GM10248 (cell line): Measurements from ENCODE around the gene SPRYD3.

ENCODE experiments used
- CTCF ChIA-PET: fragments of 300-600 bp; sonication (Branson Sonifier 250); formaldehyde crosslinking; extraction: SDS; loops from one replicate; lab custom pipeline; 2021; ENCODE audit warnings: antibody characterized with exemption; lab: Yijun Ruan, JAX
- POLR2A ChIA-PET: fragments of 350-650 bp; sonication (Branson Sonifier 250); formaldehyde crosslinking; extraction: SDS; loops from one replicate; lab custom pipeline; 2020; ENCODE audit warnings: antibody characterized with exemption; lab: Yijun Ruan, JAX
- DNase-seq: peaks from one replicate; pipeline ENCODE4 v3.0.0; 2012; ENCODE audit errors: extremely low spot score
- CTCF ChIP-seq: IDR thresholded peaks from 2 replicates; pipeline ENCODE4 v1.5.1; 2012; ENCODE audit warnings: mild to moderate bottlenecking, low read depth; ENCODE audit errors: extremely low read depth, missing control alignments, control extremely low read depth

Gene SPRYD3

GRCh38 chr12:53101931-53102781 lies 23.0 kb upstream of the SPRYD3 start:
- ChIA-PET POLR2A (interaction anchor here (0.9 kb wide), 1 partner anchor 23 kb away, joined by 5 read pairs; the partner anchor contains the start of gene SPRYD3), CTCF (interaction anchor here (0.8 to 17.2 kb wide), 9 partner anchors 9 to 217 kb away, joined by 3 to 294 read pairs (median 4); partner anchors contain the start of gene SPRYD3)
- no peak for TF ChIP-seq CTCF
- no peak for DNase-seq

GRCh38 chr12:53101266-53101665 lies 22.1 kb upstream of the SPRYD3 start:
- CTCF ChIA-PET: interaction anchor here (1.0 to 17.2 kb wide), 4 partner anchors 16 to 216 kb away, joined by 3 to 294 read pairs (median 32); no protein-coding TSS in a partner anchor
- POLR2A ChIA-PET: no interaction called here

GRCh38 chr12:53100466-53101151 lies 21.4 kb upstream of the SPRYD3 start:
- no peak for TF ChIP-seq CTCF
- ChIA-PET POLR2A (no interaction called here), CTCF (interaction anchor here (1.0 to 17.2 kb wide), 12 partner anchors 9 to 215 kb away, joined by 3 to 294 read pairs (median 7); no protein-coding TSS in a partner anchor)
- DNase-seq: no peak

More at GRCh38 chr12:53101266-53101665, 22.1 kb upstream of the SPRYD3 start:
- TF ChIP-seq CTCF: no peak
- DNase-seq: no peak

GRCh38 chr12:53099071-53099882 lies 20.1 kb upstream of the SPRYD3 start:
- TF ChIP-seq CTCF: peak; percentile 93
- ChIA-PET CTCF (interaction anchor here (0.7 to 17.2 kb wide), 33 partner anchors 9 to 246 kb away, joined by 3 to 294 read pairs (median 4); partner anchors contain the start of gene SPRYD3), POLR2A (interaction anchor here (0.8 kb wide), 1 partner anchor 20 kb away, joined by 3 read pairs; the partner anchor contains the start of gene SPRYD3)
- DNase-seq: peak; percentile 86

GRCh38 chr12:53098354-53098981 lies 19.3 kb upstream of the SPRYD3 start:
- CTCF ChIA-PET: interaction anchor here (0.7 to 17.2 kb wide), 32 partner anchors 8 to 247 kb away, joined by 3 to 294 read pairs (median 4); partner anchors contain the start of gene SPRYD3
- no peak for TF ChIP-seq CTCF
- POLR2A ChIA-PET: no interaction called here
- peak; percentile 17 for DNase-seq
